Stimulated activated CD4-positive, alpha-beta T cell treated with anti-CD3 and anti-CD28 coated beads, Interleukin-1b, Interleukin-23, amount 100 ng/mL, for 1 hour (primary cell): ENCODE measurements around the gene SNX25.

Experiments used
- DNase-seq, 2 donors: peaks; one replicate each; pipeline ENCODE4 v3.0.0-alpha.2; 2020; ENCODE audit warnings: low read depth in 2 of 2

The SNX25 gene

GRCh38 chr4:185379326-185380295, 170.2 kb downstream of the SNX25 start:
- DNase-seq, result no peak

- no peak for DNase-seq
Observed at GRCh38 chr4:185380320-185380719, 170.9 kb downstream of the SNX25 start.

GRCh38 chr4:185381288-185382196, 172.1 kb downstream of the SNX25 start:
- DNase-seq, result no peak

- DNase-seq, result no peak
Observed at GRCh38 chr4:185382754-185383153, 173.4 kb downstream of the SNX25 start.

- DNase-seq, result no peak
Observed at GRCh38 chr4:185383451-185383850, 174.1 kb downstream of the SNX25 start.

- DNase-seq, result no peak
Observed at GRCh38 chr4:185384061-185384460, 174.7 kb downstream of the SNX25 start.

- no peak for DNase-seq
Observed at GRCh38 chr4:185384930-185385331, 175.5 kb downstream of the SNX25 start.

GRCh38 chr4:185387957-185388356, 178.6 kb downstream of the SNX25 start:
- DNase-seq, result no peak

- DNase-seq, result no peak
Observed at GRCh38 chr4:185390941-185391340, 181.5 kb downstream of the SNX25 start.

- DNase-seq, result no peak
Observed at GRCh38 chr4:185392156-185392555, 182.8 kb downstream of the SNX25 start.

- DNase-seq, result no peak
Observed at GRCh38 chr4:185394568-185395237, 185.3 kb downstream of the SNX25 start.

GRCh38 chr4:185395238-185395955, 186.0 kb downstream of the SNX25 start, which contains the start of gene LRP2BP:
LRP2BP (minus strand) TSS chr4:185395924; CDS start chr4:185378186, 17,738 bp downstream.
- DNase-seq, result no peak

- peak; percentile 91 for DNase-seq
Observed at GRCh38 chr4:185395956-185396723, 186.7 kb downstream of the SNX25 start.

GRCh38 chr4:185396724-185397385, 187.5 kb downstream of the SNX25 start, which contains the start of gene ANKRD37:
ANKRD37 (plus strand) TSS chr4:185396841; CDS start chr4:185396924, 83 bp downstream.
- DNase-seq, result no peak

- no peak for DNase-seq
Observed at GRCh38 chr4:185398618-185399017, 189.2 kb downstream of the SNX25 start.

- DNase-seq, result no peak
Observed at GRCh38 chr4:185399466-185399865, 190.1 kb downstream of the SNX25 start.

GRCh38 chr4:185404031-185404430, 194.6 kb downstream of the SNX25 start:
- no peak for DNase-seq

GRCh38 chr4:185405296-185405999, 196.1 kb downstream of the SNX25 start:
- no peak for DNase-seq

- DNase-seq, result no peak
Observed at GRCh38 chr4:185408432-185408831, 199.0 kb downstream of the SNX25 start.
